Activated CD8-positive, alpha-beta T cell treated with anti-CD3 and anti-CD28 coated beads for 36 hours (primary cell): ENCODE data around the gene MYO15B. TPM values are rescaled to one million over a fixed set of nuclear protein-coding genes. Genes with fewer than 3 reads are reported as not detected.

ENCODE experiments used
- ATAC-seq: fragments of 200-7000 bp; cut with Tn5 transposase; one replicate; pipeline ENCODE4 v1.10.0; 2021; ENCODE audit warnings: mild to moderate bottlenecking, moderate library complexity
- CTCF ChIA-PET: fragments of 350-600 bp; sonication (Branson Sonifier 250); formaldehyde crosslinking; loops from one replicate; lab custom pipeline; 2021; ENCODE audit warnings: antibody characterized with exemption; lab: Charles Lee
- POLR2A ChIA-PET: fragments of 350-600 bp; sonication (Branson Sonifier 250); formaldehyde crosslinking; loops from one replicate; lab custom pipeline; 2021; ENCODE audit warnings: antibody characterized with exemption; lab: Charles Lee
- DNase-seq: peaks from one replicate; pipeline ENCODE4 v3.0.0-alpha.2; 2020
- H3K27ac Mint-ChIP-seq: one replicate; pipeline ENCODE4 v1.8.0; 2021; ENCODE audit warnings: mild to moderate bottlenecking, mixed read lengths
- H3K27me3 Mint-ChIP-seq: one replicate; pipeline ENCODE4 v1.8.0; 2021; ENCODE audit warnings: mixed read lengths
- H3K36me3 Mint-ChIP-seq: one replicate; pipeline ENCODE4 v1.8.0; 2021; ENCODE audit warnings: low read depth, mixed read lengths
- H3K4me1 Mint-ChIP-seq: one replicate; pipeline ENCODE4 v1.8.0; 2021; ENCODE audit warnings: low read depth, mixed read lengths
- H3K4me3 Mint-ChIP-seq: one replicate; pipeline ENCODE4 v1.8.0; 2021; ENCODE audit warnings: mild to moderate bottlenecking, moderate library complexity, mixed read lengths
- H3K9me3 Mint-ChIP-seq: one replicate; pipeline ENCODE4 v1.8.0; 2021; ENCODE audit warnings: mixed read lengths
- intact Hi-C: fragments of 100-400 bp; cut with micrococcal nuclease; formaldehyde crosslinking; loops from one replicate; pipeline ENCODE4 v1.10.0; 2022
- total RNA-seq, 2 experiments: library from RNA; stranded (reverse); gene quantifications; one replicate each; pipeline ENCODE4 v1.2.3, GENCODE V29; 2021
- TF ChIP-seq, protein P1 (sequence below): fragments of 200-600 bp; IDR thresholded peaks from one replicate; pipeline ENCODE4 v1.8.0; 2022; ENCODE audit warnings: antibody characterized with exemption, mild to moderate bottlenecking

MYO15B gene
- total RNA-seq, 2 experiments from 2014 or later, result 24.9 to 28.7 TPM

DNA sequence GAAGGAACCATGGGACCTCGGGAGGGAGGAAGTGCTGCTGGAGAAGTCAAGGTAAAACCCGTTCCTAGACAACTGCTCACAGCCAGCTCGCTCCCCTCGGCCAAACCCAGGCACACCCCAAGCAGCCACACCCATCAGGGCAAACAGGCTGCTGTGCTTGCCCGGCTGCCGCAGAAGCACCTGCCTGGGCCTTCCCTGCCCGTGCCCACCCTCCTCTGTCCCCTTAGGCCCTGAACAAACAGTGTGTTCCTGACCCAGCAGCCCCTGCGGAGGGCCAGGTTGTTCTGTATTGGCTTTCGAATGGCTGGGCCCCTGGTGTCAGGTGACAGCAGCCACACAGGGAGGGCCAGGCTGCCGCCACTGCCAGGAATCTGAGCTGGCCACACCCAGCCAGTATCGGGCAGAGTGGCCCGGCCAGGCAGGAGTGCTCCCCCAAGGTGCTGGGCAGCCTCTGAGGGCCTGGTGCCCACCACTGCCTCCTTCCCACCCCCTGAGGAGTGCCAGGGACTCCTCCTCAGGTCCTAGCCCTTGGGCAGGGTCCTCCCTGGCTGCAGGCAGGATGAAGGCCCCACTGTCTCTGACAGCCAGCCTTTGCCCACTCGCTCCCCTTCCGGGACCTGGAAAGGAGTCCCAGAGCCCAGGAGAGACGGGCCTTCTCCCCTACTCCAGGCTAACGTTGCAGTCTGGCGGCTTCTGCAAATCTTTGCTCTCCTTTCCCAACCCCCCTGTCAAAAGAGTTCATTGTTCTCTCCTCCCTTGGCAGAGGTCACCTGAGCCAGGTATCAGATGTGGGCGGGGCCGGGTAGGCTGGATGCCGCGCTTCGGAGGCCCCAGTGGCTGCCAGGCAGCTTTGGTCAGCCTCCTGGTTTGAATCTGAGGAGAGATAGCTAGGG, 38.1 kb upstream of the MYO15B start:
- DNase-seq (no peak), ATAC-seq (no peak)
- no peak overlapping the region for H3K27ac Mint-ChIP-seq
- CTCF ChIA-PET, result no interaction called here
- TF ChIP-seq, protein P1, sequence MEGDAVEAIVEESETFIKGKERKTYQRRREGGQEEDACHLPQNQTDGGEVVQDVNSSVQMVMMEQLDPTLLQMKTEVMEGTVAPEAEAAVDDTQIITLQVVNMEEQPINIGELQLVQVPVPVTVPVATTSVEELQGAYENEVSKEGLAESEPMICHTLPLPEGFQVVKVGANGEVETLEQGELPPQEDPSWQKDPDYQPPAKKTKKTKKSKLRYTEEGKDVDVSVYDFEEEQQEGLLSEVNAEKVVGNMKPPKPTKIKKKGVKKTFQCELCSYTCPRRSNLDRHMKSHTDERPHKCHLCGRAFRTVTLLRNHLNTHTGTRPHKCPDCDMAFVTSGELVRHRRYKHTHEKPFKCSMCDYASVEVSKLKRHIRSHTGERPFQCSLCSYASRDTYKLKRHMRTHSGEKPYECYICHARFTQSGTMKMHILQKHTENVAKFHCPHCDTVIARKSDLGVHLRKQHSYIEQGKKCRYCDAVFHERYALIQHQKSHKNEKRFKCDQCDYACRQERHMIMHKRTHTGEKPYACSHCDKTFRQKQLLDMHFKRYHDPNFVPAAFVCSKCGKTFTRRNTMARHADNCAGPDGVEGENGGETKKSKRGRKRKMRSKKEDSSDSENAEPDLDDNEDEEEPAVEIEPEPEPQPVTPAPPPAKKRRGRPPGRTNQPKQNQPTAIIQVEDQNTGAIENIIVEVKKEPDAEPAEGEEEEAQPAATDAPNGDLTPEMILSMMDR, result no peak
- POLR2A ChIA-PET, result interaction anchor here (0.9 kb wide), 1 partner anchor 139 kb away, joined by 3 read pairs; no protein-coding TSS in a partner anchor
- intact Hi-C loops, result no loop called here
- no peak overlapping the region for H3K4me3 Mint-ChIP-seq
- no peaks in the 10 kb centered on the region for H3K4me1 Mint-ChIP-seq
- no peaks in the 10 kb centered on the region for H3K9me3 Mint-ChIP-seq
- no peaks in the 10 kb centered on the region for H3K27me3 Mint-ChIP-seq
- no peaks in the 10 kb centered on the region for H3K36me3 Mint-ChIP-seq

DNA sequence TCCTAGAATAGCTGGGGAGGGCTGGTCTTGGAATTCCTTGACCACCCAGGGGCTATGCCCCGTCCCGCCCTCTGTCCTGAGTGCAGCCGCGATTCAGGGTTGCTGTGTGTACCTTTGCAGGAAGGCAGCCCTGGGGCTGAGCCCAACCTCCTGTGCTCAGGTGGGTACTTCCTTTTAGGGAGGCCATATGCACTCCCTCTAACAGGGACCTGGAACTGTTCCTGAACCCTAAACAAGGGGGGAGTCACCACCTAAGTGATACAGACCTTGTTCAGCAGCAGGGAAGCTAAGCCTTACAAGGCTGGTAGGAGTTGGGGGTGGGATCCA, 37.5 kb upstream of the MYO15B start:
- intact Hi-C loops, result no loop called here
- ATAC-seq, result no peak
- Mint-ChIP-seq H3K9me3 (no peaks in the 10 kb centered on the region), H3K4me1 (no peaks in the 10 kb centered on the region), H3K4me3 (no peak overlapping the region), H3K27ac (no peak overlapping the region), H3K36me3 (no peaks in the 10 kb centered on the region), H3K27me3 (no peaks in the 10 kb centered on the region)
- CTCF ChIA-PET, result no interaction called here
- DNase-seq, result no peak
- TF ChIP-seq, protein P1, result no peak
- POLR2A ChIA-PET, result interaction anchor here (0.9 kb wide), 1 partner anchor 139 kb away, joined by 3 read pairs; no protein-coding TSS in a partner anchor

DNA sequence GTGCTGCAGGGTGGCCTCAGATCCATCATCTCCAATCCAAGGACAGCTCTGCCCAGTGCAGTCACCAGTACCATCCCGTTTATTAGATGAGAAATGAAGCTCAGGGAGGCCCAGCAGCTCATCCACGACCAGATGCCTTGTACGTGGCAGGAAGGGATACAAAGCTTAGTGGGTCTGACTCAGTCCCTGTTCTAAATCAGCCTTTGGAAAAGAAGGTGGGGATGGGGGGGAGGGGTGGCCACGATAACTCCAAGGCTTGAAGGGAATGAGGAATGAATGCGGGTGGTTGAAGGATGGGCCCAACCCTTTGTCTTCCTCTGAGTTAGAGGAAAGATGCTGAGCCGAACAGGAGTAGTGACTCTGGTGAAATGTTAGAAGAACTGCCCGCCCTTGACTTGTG, 36.3 kb upstream of the MYO15B start:
- intact Hi-C loops, result no loop called here
- Mint-ChIP-seq H3K36me3 (no peaks in the 10 kb centered on the region), H3K27ac (no peak overlapping the region), H3K4me3 (no peak overlapping the region), H3K27me3 (no peaks in the 10 kb centered on the region), H3K4me1 (no peaks in the 10 kb centered on the region), H3K9me3 (no peaks in the 10 kb centered on the region)
- POLR2A ChIA-PET, result no interaction called here
- no peak for ATAC-seq
- TF ChIP-seq, protein P1, result no peak
- CTCF ChIA-PET, result no interaction called here
- DNase-seq, result no peak

DNA sequence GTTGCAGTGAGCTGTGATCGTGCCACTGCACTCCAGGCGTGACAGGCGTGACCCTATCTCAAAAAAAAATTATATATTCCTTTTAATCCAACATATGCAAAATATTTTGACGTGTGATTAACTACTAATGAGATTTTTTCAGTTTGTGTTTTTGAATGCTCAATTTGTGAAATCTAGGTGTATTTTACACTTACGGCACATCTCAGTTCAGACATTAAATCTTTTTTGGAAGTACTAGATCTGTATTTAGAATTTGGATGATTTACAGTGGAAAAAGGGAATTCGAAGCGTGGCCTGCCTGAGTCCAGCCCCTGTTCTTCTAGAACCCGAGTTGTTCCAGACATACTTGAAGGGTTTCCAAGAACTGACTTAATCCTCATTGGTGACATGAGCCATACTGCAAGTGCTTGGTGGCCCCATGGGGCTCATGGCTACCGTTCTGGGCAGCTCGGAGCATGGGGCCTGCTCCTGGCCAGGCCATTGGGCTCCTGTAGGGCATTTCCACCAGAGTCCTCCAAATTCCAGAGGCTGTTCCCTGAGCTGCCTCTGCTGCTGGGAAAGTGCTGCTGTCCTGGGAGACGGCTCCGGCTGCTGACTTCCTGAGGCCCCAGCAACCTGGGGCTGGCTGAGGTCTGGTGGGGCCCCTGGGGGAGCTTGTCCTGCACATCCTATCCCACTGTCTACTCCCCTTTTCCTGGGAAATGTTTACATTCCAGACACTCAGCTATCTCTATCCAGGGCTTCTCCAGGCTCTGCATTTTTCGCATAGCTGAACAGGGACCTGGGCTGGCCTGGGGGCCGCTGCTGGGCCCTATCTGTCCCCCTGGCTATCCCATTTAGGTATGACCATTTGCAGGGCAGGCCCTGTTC, 34.9 kb upstream of the MYO15B start:
- intact Hi-C loops, result no loop called here
- no peaks in the 10 kb centered on the region for H3K4me1 Mint-ChIP-seq
- TF ChIP-seq, protein P1, result no peak
- DNase-seq, result no peak
- H3K27ac Mint-ChIP-seq, result no peak overlapping the region
- no peak for ATAC-seq
- ChIA-PET POLR2A (no interaction called here), CTCF (interaction anchor here (0.8 kb wide), 2 partner anchors 33 to 36 kb away, joined by 3 read pairs; no protein-coding TSS in a partner anchor)
- no peaks in the 10 kb centered on the region for H3K27me3 Mint-ChIP-seq
- no peaks in the 10 kb centered on the region for H3K9me3 Mint-ChIP-seq
- H3K36me3 Mint-ChIP-seq, result no peaks in the 10 kb centered on the region
- H3K4me3 Mint-ChIP-seq, result no peak overlapping the region
